CD4-positive, alpha-beta T cell treated with Interleukin-4 for 4 hours (primary cell): ENCODE results near the gene GJD2.

ENCODE experiments used
- DNase-seq: peaks from one replicate; pipeline ENCODE4 v3.0.0-alpha.2; 2020

GJD2 gene

GRCh38 chr15:34721802-34722438, 32.9 kb downstream of the GJD2 start:
- DNase-seq, result no peak

GRCh38 chr15:34721157-34721801, 33.5 kb downstream of the GJD2 start:
- DNase-seq, result no peak

DNA sequence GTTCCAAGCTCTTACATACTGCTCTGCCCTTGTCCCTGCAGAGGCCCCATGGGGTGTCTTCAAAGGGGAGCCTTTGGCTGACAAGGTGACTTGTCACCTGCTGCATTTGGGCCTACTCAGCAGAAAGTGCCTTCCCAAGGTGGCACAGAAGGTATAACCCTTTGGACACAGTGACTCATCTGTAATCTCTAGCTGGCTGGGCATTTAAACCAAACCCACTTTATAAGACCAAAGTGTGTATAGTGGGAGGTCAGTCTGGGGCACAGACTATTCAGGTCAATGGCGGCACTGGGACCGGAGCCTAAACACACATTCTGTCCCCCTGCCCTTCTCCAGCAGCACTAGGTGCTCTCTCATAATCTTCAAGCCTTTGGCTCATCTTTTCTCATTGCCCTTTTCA, 35.1 kb downstream of the GJD2 start:
- DNase-seq, result no peak

DNA sequence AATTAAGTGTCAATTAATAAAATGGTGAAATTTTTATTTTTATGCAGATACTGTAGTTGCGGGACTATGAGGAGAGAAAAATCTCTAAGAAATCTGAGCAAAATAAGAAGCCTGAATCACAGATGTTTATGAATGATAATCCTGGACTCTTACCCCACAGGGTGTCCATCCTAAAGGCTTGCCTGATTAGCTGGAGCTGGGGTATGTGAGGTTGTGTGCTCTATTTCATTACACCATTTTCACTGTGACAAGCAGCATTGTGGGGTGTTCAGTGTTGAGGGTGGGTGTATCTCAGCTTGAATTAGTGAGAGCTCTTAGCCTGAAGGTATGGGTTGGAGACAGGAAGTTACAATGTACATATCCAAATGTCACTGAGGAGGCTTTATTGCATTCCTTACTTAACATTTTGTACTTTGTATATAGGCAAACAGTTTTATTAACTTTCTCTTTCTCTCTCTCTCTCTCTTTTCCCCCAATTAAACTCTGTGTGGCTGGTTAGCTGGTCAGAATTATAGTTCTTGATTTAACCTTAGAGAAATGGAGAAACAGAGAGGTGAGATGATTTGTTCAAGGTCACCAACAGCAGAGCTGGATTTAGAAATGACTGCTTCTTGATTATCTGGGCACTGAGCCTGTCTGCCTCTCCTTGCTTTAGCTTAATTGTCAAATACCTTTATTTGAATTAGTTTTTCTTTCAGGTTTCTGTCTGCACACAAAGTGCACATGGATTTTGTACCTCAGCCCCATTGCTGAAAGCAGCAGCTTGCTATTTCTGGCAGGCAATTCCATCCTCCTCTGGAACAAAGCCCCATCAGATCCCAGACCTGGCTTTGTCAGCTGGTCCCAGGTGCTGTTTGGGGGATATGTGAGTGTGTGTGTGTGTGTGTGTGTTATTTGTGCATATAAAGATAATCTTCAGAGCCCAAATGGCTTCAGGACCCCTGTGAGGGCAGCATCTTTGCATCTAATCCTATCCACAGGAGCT, 35.8 kb downstream of the GJD2 start:
- DNase-seq, result no peak

GRCh38 chr15:34717729-34718128, 37.1 kb downstream of the GJD2 start:
- DNase-seq, result no peak

DNA sequence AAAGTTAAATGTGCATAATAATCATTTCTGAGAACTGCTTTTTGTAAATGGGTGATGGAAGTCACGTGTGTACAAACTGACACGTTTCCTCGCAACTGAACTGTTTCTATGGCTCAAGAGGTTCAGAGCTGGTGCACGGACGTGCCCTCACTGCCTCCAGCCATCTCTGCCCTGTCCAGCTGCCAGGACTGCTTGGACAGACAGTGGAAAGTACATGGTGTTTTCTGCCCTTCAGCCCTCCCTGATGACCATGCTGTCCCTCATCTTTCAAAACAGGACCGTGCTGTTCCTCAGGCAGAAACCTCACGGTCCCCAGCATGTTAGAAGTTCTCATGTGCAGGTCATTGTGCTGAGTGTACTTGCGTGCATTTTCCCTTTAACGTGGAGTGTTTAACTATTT, 38.7 kb downstream of the GJD2 start:
- DNase-seq, result no peak

GRCh38 chr15:34714476-34715121, 40.2 kb downstream of the GJD2 start:
- DNase-seq, result no peak

- no peak for DNase-seq
Observed at GRCh38 chr15:34713635-34714034, 41.2 kb downstream of the GJD2 start.

GRCh38 chr15:34709866-34710265, 44.9 kb downstream of the GJD2 start:
- DNase-seq, result no peak

- no peak for DNase-seq
Observed at GRCh38 chr15:34708422-34708821, 46.4 kb downstream of the GJD2 start.

- no peak for DNase-seq
Observed at GRCh38 chr15:34701536-34701935, 53.3 kb downstream of the GJD2 start.
